GM12875 (cell line): Measurements from ENCODE around the gene PGLYRP2.
A peak's percentile ranks its signal among the peaks of the same experiment; 100 is the strongest.

Source experiments
- H3K4me3 ChIP-seq: one replicate; pipeline ENCODE4 v1.5.1; 2011; ENCODE audit warnings: low read depth, low read length, control low read depth
- TF ChIP-seq, protein P1 (sequence below): IDR thresholded peaks from 2 replicates; pipeline ENCODE4 v1.5.1; 2011; ENCODE audit warnings: low read depth, mild to moderate bottlenecking, control low read depth, inconsistent platforms, low read length, moderate library complexity, borderline replicate concordance; ENCODE audit not compliant: insufficient read depth

Gene PGLYRP2

DNA sequence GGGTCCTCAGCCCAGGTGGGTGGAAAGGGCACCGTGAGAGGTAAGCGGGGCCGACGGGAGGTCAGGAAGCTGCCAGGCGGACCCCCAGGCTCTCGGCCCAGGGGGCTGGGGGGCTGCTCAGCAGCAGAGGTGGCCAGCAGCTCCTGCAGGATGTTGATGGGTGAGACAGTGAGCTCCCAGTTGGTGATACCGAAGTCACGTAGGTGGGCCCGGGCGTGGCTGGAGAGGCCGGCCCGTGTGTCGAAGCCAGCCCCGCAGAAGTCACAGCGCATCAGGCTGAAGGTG is 42.5 kb downstream of the PGLYRP2 start:
- TF ChIP-seq, protein P1, sequence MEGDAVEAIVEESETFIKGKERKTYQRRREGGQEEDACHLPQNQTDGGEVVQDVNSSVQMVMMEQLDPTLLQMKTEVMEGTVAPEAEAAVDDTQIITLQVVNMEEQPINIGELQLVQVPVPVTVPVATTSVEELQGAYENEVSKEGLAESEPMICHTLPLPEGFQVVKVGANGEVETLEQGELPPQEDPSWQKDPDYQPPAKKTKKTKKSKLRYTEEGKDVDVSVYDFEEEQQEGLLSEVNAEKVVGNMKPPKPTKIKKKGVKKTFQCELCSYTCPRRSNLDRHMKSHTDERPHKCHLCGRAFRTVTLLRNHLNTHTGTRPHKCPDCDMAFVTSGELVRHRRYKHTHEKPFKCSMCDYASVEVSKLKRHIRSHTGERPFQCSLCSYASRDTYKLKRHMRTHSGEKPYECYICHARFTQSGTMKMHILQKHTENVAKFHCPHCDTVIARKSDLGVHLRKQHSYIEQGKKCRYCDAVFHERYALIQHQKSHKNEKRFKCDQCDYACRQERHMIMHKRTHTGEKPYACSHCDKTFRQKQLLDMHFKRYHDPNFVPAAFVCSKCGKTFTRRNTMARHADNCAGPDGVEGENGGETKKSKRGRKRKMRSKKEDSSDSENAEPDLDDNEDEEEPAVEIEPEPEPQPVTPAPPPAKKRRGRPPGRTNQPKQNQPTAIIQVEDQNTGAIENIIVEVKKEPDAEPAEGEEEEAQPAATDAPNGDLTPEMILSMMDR = no peak
- H3K4me3 ChIP-seq = no peak overlapping the region

DNA sequence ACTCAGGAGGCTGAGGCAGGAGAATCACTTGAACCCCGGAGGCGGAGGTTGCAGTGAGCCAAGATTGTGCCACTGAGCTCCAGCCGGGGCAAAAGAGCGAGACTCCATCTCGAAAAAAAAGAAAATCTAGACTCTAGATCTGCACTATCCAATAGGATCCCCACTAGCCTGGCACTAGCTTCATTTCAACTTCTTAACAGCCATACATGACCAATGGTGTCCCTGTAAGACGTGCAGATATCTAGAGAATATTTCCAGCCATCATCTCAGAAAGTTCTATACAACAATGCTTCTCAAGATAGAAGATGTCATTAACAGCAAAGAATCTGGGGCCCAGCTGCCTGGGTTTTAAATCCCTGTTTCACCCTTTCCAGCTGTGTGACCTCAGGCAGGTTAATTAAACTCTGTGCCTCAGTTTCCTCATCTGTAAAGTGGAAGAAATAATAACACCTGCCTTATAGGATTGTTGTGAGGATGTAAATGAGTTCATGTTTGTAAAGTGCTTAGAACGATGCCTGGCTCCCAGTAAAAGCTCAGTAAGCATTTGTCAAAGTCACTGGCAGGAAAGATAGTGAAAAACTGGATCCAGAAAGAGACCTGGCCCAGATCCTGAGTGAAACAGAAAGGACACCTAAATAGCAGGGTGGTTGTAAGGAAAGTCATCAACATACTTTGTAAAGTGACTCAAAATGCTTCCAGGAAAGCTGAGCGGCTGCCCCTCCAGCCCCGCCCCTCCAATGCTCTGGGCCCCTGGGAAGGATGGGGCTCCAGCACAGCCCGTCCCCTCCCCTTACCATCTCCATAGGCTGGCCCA is 43.1 kb downstream of the PGLYRP2 start:
- no peak overlapping the region for H3K4me3 ChIP-seq

DNA sequence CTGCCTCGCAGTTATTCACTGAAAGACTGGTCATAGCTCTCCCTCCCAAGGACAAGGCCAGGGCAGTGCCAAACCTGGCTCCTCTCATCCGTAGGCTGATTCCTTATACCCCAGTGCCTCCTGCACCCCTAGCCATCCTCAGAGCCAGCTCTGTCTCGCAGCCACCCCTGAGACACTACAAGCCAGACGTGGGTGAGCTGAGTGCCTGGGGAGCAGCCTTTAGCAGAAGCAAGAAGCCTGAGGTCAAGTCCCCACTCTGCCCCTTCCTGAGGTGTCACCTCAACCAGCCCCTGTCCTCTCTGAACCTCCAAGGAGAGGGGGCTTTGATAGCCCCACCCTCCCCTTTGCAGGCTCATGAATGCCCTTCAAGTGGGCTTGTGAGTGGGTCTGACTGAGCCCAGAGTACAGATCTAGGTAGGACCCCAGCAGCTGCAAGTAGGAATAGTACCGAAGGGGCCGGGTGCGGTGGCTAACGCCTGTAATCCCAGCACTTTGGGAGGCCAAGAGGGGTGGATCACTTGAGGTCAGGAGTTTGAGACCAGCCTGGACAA is 45.7 kb downstream of the PGLYRP2 start:
- TF ChIP-seq, protein P1 = no peak
- no peak overlapping the region for H3K4me3 ChIP-seq

More for the DNA sequence above, 43.1 kb downstream of the PGLYRP2 start:
- TF ChIP-seq, protein P1 = no peak

DNA sequence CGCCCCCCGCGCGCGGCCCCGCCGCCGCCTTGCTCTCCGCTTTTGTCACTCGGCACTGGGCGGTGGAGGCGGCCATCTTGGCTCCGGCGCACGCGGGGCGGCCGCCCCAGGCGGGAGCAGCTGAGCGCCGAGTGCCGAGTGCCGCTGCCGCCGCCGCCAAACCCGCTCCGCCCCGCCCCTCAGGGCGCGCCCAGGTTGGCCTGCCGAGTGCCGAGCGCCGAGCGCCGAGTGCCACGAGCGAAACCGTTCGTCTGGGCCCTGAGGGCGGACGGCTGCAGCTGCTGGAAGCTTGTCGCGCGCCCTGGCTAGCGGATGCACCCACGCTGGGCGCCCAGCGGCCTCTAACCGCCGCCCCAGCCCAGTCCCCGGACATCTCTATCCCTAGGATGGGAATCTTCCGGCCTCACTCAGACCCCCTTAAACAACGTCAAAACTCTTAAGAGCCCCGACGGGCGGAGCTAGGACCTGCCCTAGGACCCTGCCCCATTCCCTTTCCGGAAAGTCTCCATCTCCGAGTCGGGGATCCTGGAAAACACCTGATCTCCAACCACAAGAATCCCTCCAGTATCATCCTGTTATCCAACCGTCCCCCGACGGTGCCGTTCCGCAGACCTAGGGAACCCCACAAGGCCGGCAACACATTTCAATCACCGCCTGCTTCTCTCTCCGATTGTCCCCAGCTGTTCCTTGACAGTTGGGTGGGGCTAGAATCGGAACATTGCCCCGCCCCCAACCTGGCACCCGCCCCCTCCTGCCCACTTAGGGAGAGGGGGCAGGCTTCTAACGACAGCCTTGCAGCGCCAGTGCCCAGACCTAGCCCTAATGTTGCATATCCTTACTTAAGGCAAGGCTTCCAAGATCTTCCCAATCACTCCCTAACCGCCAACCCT is 46.4 kb downstream of the PGLYRP2 start:
- TF ChIP-seq, protein P1 = no peak
- peak overlapping the region; percentile 76 for H3K4me3 ChIP-seq

DNA sequence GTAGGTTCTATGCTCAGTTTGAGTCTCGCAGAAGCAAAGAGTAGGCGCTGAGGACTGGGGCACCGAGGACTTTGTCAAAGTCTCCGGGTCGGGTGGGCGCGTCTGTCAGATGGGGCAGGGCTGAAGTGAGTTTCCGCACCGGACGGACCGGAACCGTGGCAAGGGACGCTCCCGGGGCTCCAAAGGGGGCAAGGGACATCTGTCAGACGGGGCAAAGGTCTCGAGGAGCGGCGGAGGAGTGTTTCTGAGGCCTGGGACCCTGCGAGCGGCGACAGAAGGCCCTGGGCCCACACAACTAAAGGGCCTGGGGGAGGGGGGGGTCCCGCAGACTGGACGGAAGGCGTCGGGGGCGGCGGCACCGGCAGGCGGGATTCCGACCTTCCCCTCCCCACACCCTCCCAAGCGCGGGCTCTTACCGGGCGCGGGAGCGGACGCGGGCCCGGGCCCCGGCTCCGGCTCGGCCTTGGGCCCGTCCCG is 47.2 kb downstream of the PGLYRP2 start:
- TF ChIP-seq, protein P1 = no peak
- peak overlapping the region; percentile 90 for H3K4me3 ChIP-seq

DNA sequence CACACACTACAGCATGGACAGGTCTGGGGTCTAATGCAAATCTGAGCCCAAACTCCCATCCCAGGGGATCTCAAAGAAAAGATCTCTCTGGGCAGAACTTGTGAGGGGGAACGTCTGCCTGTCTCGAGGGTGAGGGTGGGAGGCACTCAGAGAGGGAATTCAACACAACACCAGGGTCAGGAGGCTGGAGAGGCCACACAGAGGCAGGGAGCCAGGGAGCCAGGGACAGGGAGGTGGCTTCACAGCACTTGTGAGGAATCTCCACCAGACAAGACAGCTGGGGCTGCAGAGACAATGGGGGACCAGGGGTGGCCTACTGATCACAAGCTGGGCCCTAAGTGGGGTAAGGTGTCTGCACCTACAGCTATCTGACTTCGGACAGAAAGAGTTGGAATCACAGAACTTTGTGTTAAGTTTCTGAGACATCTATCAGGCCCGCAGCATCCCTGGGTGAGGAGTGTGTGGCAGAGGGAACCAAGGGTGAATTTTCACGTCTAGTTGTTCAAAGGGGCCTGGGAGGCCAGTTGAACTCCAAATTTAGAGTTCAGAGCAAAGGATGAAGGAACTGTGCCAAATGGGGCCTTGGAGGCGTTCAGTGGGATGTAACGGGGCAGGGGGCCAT is 47.8 kb downstream of the PGLYRP2 start:
- H3K4me3 ChIP-seq = peak overlapping the region; percentile 90
- TF ChIP-seq, protein P1 = no peak
